Measurements from ENCODE around the gene IWS1. TPM values are rescaled to one million over a fixed set of nuclear protein-coding genes. Genes with fewer than 3 reads are reported as not detected.

IWS1 gene
- total RNA-seq, 2 experiments from 2014 or later, result 49.2 to 56.9 TPM

GRCh38 chr2:127567351-127567854 is 41.1 kb upstream of the IWS1 start:
- H3K4me3 ChIP-seq (ENCODE audit: low read depth, low read length, poor library complexity, severe bottlenecking), result no peak overlapping the region
- no peak overlapping the region for H3K4me2 ChIP-seq (ENCODE audit: low read length)
- DNase-seq (ENCODE audit: low spot score), result no peak
- no peaks in the 10 kb centered on the region for H3K9me3 ChIP-seq (ENCODE audit: low read length)
- H3K36me3 ChIP-seq (ENCODE audit: insufficient read depth, low read length), result no peaks in the 10 kb centered on the region
- POLR2A ChIA-PET, result interaction anchor here (0.8 to 1.6 kb wide), 2 partner anchors 8 to 24 kb away, joined by 3 to 6 read pairs; no protein-coding TSS in a partner anchor
- no peaks in the 10 kb centered on the region for H4K20me1 ChIP-seq (ENCODE audit: insufficient read depth, low read length)
- BruUV-seq (replicated peaks), result no TSS peak
- no peaks in the 10 kb centered on the region for H3K79me2 ChIP-seq (ENCODE audit: insufficient read depth, low read depth, low read length)
- H3K27ac ChIP-seq (ENCODE audit: low read depth, low read length, poor library complexity, severe bottlenecking), result no peak overlapping the region
- intact Hi-C loops (cut with micrococcal nuclease; ENCODE audit: unreplicated experiment), result no loop called here
- TF ChIP-seq CTCF (conservative IDR thresholded peaks at IDR 0.05; ENCODE audit: low read length), result no peak
- TF ChIP-seq EZH2phosphoT487 (IDR thresholded peaks at IDR 0.05; ENCODE audit: borderline replicate concordance, low read depth, low read length), result no peak
- H3K4me1 ChIP-seq (ENCODE audit: insufficient read depth, low read length, poor library complexity, severe bottlenecking), result no peaks in the 10 kb centered on the region
- no peak overlapping the region for H2AFZ ChIP-seq (ENCODE audit: low read length)
- CTCF ChIA-PET (ENCODE audit: unreplicated experiment), result interaction anchor here (0.6 to 1.5 kb wide), 2 partner anchors 24 to 237 kb away, joined by 3 read pairs; no protein-coding TSS in a partner anchor
- no peaks in the 10 kb centered on the region for H3K9me2 ChIP-seq (ENCODE audit: insufficient read depth, low read length)

DNA sequence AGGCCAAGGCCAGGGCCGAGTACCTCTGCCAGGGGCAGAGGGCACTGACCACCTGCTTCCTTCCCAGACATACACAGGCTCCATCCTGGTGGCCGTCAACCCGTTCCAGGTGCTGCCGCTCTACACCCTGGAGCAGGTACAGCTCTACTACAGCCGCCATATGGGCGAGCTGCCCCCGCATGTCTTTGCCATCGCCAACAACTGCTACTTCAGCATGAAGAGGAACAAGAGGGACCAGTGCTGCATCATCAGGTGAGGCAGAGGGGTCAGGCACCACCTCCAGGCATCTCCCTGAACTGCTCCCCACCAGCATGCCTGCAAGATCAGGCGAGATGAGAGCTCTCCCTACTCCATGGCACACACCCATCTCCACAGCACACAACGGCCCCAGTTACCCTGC is 40.3 kb upstream of the IWS1 start:
- Histone ChIP-seq H3K4me3 (ENCODE audit: low read depth, low read length, poor library complexity, severe bottlenecking) (no peak overlapping the region), H3K27ac (ENCODE audit: low read depth, low read length, poor library complexity, severe bottlenecking) (no peak overlapping the region), H4K20me1 (ENCODE audit: insufficient read depth, low read length) (no peaks in the 10 kb centered on the region), H3K4me1 (ENCODE audit: insufficient read depth, low read length, poor library complexity, severe bottlenecking) (no peaks in the 10 kb centered on the region), H3K9me2 (ENCODE audit: insufficient read depth, low read length) (no peaks in the 10 kb centered on the region), H3K79me2 (ENCODE audit: insufficient read depth, low read depth, low read length) (no peaks in the 10 kb centered on the region), H3K36me3 (ENCODE audit: insufficient read depth, low read length) (no peaks in the 10 kb centered on the region), H2AFZ (ENCODE audit: low read length) (no peak overlapping the region), H3K4me2 (ENCODE audit: low read length) (no peak overlapping the region), H3K9me3 (ENCODE audit: low read length) (no peaks in the 10 kb centered on the region)
- intact Hi-C loops (cut with micrococcal nuclease; ENCODE audit: unreplicated experiment), result no loop called here
- TF ChIP-seq EZH2phosphoT487 (IDR thresholded peaks at IDR 0.05; ENCODE audit: borderline replicate concordance, low read depth, low read length), result no peak
- ChIA-PET POLR2A (interaction anchor here (0.8 kb wide), 1 partner anchor 9 kb away, joined by 3 read pairs; no protein-coding TSS in a partner anchor), CTCF (ENCODE audit: unreplicated experiment) (interaction anchor here (0.6 to 1.5 kb wide), 2 partner anchors 25 to 237 kb away, joined by 3 read pairs; no protein-coding TSS in a partner anchor)
- no TSS peak for BruUV-seq (replicated peaks)
- no peak for DNase-seq (ENCODE audit: low spot score)

DNA sequence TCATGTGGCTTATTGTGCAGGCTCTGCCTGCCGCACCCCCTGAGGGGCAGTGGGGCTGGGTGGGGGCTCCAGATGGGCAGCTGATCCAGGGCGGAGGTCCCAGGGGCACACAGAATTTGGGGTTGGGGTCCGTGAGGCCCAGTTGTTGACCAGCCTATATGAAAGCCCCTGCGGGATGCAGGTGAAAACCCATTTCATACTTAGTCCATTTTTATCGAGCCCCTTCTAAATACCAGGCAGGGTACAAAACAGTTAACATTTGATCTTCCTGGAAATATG is 39.8 kb upstream of the IWS1 start:
- H3K79me2 ChIP-seq (ENCODE audit: insufficient read depth, low read depth, low read length), result no peaks in the 10 kb centered on the region
- BruUV-seq (replicated peaks), result no TSS peak
- ChIA-PET POLR2A (no interaction called here), CTCF (ENCODE audit: unreplicated experiment) (interaction anchor here (1.5 kb wide), 1 partner anchor 25 kb away, joined by 3 read pairs; no protein-coding TSS in a partner anchor)
- no peak overlapping the region for H3K4me2 ChIP-seq (ENCODE audit: low read length)
- H2AFZ ChIP-seq (ENCODE audit: low read length), result no peak overlapping the region
- no peak overlapping the region for H3K27ac ChIP-seq (ENCODE audit: low read depth, low read length, poor library complexity, severe bottlenecking)
- H3K4me1 ChIP-seq (ENCODE audit: insufficient read depth, low read length, poor library complexity, severe bottlenecking), result no peaks in the 10 kb centered on the region
- H3K4me3 ChIP-seq (ENCODE audit: low read depth, low read length, poor library complexity, severe bottlenecking), result no peak overlapping the region
- no peaks in the 10 kb centered on the region for H3K9me2 ChIP-seq (ENCODE audit: insufficient read depth, low read length)
- TF ChIP-seq EZH2phosphoT487 (IDR thresholded peaks at IDR 0.05; ENCODE audit: borderline replicate concordance, low read depth, low read length), result no peak
- TF ChIP-seq CTCF (conservative IDR thresholded peaks at IDR 0.05; ENCODE audit: low read length), result no peak
- DNase-seq (ENCODE audit: low spot score), result no peak
- no peaks in the 10 kb centered on the region for H3K9me3 ChIP-seq (ENCODE audit: low read length)
- intact Hi-C loops (cut with micrococcal nuclease; ENCODE audit: unreplicated experiment), result no loop called here
- H3K36me3 ChIP-seq (ENCODE audit: insufficient read depth, low read length), result no peaks in the 10 kb centered on the region
- H4K20me1 ChIP-seq (ENCODE audit: insufficient read depth, low read length), result no peaks in the 10 kb centered on the region

Data from OCI-LY7 (cell line).